Inflammatory macrophage (primary cell): ENCODE data around the gene KNDC1.
A peak's percentile ranks its signal among the peaks of the same experiment; 100 is the strongest.

ENCODE experiments used
- DNase-seq, 2 donors: peaks; one replicate each; pipeline ENCODE4 v3.0.0-alpha.2; 2020 to 2022

The KNDC1 gene

DNA sequence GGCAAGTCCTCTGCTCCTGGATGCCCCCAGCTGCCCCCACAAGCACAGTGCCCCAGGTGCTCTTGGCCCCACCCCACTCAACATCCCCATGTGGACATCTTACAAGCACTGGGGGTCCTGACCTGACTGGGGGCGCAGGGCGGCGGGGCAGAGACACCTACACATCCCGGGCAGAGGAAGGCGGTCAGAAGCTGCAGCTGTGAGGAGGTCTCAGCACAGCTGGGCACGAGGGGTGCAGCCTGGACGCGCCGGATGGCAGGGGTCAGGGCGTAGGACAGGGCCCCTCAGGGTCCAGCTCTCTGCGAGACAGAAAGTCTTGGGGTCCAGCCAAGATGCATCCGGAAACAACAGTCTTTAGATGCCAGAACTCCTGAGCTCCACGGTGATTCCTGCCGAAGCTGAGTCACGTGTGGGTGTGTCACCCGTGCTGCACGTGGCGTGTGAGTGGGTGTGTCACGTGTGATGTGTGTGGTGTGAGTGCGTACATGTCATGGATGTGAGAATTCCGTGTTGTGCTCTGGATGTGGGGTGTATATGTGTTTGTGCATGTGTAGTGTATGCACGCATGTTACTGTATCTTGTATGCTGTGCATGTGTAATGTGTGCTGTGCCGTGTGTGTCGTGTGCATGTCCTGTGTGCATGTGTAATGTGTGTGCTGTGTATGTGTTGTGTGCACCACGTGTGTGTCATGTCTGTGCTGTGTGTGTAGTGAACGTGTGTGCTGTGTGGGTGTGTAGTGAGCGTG lies 82.8 kb downstream of the KNDC1 start:
- no peak for DNase-seq

DNA sequence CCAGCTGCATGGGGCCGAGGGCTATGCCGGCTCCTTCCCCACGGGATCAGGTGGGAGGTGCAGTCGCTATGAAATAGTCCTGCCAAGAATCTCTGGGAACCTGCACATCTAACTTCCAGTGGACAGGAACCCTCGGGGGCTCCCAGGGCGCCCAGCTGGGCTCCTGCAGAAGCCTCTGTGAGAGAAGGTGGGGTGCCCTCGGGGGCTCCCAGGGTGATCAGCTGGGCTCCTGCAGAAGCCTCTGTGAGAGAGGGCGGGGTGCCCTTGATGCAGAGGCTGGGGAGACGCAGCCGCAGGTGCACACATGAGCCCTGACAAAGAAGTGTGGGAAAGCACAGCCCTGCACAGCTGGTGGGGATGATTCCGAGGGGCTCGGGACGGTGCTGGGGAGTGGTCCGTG lies 83.6 kb downstream of the KNDC1 start:
- no peak for DNase-seq

DNA sequence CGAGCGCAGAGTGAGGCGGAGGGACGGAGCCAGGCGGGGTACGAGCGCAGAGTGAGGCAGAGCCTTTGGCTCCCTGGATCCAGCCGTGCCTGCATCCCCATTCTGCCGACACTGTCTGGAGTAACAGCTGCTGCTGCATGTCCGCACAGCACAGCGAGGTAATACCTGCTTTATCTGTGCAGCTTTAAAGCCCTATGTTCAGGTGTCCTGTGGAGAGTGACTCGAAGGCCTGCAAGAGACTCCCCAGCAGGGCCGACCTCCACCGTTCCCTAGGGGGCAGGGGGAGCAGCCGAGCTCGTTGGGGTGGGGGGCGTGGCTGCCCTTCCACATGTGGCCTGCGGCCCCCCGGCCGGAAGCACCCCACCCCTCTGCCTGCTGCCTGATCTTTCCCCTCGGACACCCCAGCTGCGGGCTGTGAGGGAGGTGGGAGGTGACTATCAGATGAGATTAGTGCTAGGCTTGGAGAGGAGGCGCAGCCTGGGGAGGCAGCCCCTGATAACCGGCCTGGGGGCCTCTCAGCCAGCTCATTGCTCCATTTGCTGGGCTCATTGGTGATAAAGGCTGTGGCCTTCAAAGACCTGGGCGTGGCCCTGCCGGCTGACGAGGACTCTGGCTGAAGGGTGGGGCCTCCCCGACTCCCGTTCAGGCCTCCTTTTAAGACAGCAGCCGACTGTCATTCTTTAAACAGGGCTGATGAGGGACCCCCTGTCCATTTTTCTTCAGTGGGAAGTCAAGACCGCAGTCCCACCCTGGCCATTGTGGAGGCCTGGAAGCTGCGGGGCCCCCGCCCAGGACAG lies 85.6 kb downstream of the KNDC1 start:
- no peak for DNase-seq

DNA sequence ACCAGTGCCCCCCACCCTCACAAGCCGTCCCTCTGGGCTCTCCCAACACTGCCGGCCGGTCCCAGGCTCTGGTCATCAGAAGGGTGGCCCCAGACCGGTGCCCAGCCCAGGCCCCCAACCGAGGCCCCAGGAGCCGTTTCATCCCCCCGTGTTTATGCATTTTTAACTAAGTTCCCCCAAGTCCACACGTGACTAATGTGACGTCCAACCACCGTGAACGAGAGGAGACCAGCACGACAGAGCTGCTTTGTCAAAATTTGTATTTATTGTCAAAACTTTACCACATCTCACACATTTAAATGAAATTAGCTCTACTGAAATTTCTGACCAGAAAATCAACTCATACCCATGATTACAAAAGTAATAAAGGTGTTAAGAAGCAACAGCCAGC lies 86.2 kb downstream of the KNDC1 start:
- no peak for DNase-seq

DNA sequence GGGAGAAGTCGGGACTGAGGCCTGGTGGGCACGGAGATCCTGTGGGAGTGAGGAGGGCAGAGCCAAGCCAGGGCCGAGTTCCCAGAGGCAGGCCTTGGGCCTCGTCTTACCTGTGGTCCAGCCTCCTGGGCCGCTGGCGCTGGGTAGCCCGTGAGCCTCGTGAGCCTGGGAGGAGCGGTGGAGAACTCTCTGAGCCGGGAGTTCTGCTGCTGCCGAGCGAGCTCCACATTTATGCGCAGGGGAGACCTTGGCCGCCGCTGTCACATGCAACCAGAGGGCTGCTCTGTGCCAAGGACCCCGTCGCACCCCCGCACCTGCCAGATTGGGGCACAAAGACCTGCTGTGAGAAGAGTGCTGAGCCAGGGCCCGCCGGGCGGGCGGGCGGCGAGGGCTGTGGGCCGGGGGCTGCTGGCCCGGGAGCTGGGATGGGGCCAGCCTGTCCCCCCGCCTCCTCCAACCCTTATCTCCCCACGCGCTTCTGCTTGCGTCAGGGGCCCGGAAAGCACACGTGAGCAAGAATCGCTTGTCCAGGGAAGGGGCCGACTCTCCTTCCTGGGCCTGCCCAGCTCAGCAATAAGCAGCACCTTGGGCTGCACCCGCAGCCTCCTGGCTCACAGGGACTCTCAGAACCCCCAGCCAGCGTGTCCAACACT lies 87.8 kb downstream of the KNDC1 start:
- no peak for DNase-seq

DNA sequence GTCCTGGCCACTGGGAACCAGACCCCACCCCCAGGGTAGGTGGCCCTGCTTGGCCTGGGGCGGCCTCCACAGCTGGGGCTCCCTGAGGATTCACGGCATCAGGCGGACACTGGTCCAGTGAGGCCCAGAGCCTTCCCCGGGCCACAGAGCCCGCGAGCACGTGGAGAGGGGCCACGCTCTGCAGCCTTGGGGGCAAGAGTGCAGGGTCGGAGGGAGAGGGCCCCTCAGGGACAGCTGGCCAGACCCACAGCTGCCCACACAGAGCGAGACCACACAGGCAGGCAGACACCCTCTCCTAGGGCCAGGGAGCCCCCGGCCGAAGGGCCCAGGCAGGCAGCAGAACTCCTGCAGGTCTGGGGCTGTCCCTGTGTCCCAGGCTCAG lies 88.3 kb downstream of the KNDC1 start:
- no peak for DNase-seq

DNA sequence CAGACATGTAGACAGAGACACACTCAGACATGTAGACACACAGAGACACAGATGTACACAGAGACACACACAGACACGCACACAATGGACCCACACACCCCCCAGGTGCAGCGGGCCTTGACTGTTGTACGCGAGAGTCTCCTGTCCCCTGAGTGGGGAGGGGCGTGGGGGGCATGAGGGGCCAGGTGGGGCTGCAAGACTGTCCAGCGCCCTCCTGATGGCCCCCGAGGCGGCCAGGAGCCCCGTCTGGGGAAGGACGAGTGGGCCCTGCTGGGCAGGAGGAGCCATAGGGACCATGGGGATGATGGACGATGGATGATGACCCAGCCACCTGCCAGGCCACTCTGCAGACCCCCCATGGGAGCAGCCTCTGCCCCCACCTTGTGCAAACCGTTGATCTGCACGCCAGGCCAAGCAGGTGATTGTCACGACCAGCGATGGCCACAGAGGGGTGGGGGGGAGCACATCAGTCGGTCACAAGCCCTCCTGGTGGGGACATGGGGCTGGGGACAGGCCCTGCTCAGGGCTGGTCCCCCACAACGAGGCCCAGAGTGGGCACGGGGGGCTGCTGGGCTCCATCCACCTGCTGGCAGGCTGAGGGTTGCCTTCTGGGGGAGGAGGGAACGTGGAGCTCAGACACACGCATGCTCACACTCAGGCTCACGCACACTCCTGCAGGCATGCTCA lies 89.2 kb downstream of the KNDC1 start:
- no peak for DNase-seq

DNA sequence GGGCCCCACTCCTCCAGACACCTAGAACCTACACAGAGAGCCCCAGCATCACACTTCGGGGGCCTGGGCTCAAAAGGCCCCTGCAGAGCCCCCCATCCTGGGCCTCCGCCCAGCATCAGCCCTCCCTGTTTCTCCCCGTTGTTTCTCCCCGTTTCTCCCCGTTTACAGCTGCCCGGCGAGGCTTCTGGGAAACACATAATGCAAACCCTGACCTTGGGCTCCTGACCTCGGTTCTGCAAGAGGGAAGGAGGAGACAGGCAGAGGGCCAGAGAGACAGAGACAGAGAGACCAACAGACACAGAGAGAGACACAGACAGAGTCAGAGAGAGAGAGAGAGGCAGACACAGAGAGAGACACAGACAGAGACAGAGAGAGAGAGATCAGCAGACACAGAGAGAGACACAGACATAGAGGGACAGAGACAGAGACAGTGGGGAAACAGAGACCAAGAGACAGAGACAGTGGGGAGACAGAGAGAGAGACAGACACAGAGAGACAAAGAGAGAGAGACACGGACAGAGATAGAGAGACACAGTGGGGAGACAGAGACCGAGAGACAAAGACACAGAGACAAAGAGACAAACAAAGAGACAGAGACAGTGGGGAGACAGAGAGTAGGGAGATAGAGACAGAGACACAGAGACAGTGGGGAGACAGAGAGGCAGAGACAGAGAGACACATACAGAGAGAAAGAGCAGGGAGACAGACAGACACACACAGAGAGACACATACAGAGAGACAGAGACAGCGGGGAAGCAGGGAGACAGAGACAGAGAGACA lies 90.1 kb downstream of the KNDC1 start:
- no peak for DNase-seq

DNA sequence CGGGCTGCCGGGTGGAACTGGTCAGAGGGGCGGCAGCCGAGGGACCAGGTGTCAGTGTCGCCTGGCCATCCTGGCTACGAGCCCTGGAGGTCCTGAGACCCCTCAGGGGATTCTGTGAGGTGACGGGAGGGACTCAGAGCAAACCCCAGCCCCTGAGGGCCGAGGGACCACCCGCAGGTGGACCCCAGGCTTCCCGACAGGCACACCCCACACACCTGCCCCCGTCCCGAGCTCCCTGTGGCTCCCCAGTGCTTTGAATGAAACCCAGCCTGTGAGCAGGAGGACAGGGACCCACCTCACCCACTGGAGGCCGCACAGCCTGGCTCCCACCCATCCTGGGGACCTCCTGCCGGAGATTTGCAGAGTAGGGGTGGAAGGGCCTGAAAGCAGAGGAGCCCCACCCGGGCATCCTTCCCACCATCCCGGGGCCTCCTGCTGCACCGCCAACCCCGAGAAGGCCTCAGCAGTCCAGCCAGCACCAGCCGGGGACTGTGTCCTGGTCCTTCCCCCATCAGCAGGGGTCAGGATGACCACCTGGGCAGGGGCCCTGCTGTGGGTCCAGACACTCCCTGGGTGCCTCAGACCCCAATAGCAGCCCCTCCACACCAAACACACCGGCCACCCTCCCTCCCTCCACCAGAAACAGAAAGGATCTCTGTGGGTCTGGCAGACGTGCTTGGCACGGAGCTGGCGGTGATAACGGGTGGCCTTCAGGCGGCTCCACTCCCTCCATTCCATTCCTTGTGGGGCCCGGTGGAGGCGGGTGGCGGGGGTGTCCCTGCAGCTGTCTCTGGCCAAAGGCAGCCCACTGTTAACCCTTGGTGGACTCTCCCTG lies 91.6 kb downstream of the KNDC1 start:
- DNase-seq, result no peak

DNA sequence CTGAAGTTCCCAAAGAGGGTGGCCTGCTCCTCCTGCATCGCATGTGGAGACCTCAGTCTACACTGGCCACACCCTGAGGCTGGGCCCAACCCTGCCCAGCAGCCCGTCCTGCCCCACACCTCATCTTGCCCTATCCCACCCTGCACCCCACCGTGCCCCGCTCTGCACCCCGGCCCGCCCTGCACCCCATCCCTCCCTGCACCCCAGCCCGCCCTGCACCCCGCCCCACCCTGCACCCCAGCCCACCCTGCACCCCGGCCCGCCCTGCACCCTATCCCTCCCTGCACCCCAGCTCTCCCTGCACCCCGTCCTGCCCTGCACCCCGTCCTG lies 92.2 kb downstream of the KNDC1 start:
- DNase-seq, result no peak

DNA sequence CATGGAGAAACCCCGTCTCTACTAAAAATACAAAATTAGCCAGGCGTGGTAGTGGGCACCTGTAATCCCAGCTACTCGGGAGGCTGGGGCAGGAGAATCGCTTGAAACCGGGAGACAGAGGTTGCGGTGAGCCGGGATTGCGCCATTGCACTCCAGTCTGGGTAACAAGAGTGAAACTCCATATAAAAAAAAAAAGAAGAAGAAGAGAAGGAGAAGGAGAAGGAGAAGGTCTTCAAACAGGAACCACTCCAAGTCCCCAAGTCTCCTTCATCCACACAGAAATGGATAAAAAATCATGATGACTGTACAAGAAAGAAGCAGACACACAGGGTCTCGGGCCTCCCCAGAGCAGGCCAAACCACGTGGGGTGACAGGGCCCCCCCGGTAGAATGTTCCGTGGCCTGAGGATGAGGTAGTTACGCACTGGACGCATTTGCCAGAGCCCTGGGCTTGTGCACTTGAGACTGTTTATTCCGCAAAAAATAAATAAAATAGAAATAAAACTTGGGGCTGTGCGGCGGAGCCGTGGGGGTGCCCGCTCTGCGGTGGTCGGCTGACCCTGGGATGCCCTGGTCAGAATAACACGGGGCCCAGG lies 93.4 kb downstream of the KNDC1 start:
- DNase-seq, result peak; percentile 37 to 51

DNA sequence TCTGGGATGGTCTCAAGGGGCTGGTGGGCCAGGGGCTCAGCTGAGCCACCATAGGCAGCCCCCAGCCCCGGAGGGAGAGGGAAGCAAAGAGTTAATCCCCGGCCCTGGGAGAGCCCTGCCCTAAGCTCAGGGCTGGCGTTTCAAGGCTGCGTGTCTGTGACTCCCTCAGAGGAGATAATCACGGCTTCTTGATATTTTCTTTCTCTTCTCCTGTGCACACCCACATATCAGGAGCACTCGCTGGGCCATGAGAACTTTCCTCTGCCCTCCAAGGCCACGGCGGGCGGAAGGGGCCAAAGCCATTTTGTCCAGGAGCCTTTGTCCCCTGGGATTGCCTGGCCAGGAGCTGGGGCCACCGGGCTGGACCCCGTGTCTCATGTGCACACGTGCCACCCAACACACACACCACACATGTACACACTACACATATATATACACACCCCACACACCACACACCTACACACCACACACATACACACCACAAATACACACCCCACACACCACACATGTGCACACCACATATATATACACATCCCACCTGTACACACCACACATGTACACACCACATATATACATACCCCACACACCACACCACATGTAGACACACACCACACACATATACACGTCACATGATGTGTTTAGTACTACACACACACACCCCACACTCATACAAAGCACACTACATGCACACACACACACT lies 94.6 kb downstream of the KNDC1 start:
- no peak for DNase-seq

DNA sequence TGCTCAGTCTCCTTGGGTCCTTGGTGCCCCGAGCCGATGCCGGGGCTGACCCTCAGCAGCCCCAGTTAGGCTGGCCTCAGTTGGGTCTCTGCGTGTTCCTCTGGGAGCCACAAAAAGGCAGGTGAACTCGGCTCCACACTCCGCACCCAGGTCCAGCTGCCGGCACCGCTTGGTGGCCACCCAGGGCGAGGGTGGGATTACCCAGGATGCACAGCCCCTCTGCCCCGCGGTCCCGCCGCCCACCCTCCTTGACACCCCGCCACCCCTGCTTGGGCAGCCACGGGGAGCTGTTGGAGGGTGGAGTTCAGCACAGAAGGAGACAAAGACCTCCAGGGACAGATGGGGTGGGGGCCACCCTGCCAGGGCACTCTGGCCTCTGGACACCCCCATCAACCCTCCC lies 95.3 kb downstream of the KNDC1 start:
- no peak for DNase-seq

DNA sequence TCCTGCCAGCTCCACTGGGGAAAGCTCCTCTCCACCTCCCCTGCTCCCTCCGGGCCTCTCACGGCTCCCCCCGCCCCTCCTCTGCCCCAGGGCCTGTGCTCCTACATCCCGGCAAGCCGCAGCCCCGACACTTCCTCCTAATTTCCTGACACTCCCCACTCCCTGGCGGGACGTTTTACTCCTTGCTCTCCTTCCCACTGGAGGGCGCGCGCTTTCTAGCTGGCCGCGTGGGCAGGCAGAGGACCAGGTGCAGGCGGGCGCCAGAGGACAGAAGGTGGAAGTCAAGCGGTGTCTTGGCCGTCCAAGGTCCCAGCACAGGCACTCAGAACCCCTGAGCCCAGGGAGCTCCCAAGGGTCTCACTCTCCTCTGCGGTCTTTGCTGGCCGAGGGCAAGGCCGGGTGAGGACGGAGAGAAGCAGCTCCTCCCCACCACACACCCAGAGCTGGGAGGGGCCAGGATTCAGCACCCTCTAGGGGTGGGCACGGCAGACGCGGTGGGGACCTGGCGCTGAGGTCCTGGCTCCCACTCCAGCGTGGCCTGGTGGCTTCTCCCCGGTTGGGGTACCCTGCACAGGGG lies 97.6 kb downstream of the KNDC1 start:
- DNase-seq, result peak; percentile 50 to 71

DNA sequence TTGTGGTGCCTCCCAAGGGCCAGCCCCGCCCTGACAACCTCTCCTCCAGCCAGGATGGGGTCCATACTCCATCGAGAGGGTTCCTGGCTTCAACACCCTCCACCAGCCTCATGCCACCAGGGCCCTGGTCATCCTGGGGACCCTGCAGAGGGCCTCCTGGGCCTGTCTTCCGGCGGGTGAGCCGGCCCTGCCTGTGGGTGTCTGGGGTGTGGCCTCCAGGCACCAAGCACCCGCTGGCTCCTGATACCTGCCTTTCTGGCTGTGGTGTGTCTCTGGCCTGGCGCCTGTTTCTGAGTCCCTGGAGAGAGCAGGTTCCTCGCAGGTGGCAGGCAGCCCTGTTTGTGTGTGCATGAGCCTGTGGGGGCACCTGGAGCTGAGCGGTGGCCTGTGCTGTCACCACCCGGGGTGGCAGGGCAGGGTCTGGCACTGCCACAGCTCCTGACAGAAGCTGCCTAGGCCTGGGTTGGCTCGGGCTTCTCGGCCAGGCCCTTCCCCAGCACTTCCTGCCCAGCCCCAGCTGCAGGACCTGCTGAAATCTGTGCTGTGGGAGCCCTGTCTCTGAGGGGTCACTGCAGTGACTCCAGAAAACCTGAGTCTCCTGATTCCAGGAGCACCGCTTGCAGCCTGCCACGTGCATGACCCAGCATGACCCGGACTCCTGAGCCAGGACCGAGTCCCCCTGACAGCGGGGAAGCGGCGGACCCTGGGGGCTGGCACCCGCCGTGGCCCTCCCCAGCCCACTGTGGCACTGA lies 98.2 kb downstream of the KNDC1 start:
- peak; percentile 41 to 44 for DNase-seq

DNA sequence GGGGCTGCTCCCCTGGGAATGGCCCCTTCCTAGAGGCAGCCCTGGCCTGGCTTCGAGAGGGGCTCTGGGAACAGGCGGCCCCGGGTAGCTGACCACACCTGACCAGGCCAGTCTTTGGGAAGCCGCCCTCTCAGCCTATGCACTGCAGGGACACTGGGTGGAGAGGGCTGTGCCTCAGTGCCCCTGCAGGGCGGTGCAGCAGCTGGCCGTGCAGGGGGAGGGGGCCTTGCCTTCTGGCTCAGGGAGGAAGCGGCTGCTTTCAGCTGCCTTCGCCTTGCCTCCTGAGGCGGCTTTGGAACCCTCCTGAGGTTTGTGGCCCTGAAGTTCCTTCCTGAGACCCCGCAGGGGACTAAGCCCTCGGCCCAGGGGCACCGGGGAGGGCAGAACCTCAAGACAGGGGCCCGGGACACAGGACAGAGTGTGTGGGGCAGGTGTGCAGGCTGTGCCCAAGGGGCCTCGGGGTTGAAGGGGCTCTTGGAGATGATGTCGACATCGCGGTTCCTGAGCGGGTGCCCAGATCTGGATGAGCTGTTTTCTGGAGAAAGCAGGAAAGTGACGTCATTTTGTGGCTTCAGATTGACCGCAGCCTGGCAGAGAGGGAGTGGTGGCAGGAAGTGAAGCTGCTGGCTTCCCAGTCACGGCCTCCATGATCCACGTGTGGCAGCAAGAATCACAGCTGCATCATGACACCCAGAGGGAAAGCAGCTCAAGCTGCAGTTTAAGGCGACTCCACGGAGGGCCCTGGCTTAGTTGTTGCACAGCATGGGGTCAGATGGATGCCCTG lies 99.0 kb downstream of the KNDC1 start:
- DNase-seq, result peak; percentile 98

DNA sequence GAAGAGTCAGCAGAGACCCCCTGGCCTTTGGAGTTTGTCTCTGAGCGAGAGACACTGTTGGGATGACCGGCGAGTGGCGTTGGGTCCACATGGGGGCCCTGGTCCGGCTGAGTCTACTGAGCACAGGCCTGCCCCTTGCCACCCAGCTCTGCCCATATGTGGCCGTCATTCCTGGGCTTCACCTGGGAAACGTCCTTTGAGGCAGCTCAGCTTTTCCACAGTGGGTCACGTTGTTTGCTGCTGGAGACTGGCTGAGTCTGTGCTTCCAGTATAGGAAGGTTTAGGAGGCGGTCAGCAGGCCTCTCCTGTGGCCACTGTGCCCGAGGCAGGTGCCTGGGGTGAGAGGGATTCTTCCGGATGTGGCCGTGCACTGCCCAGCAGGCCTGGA lies 99.6 kb downstream of the KNDC1 start:
- no peak for DNase-seq

DNA sequence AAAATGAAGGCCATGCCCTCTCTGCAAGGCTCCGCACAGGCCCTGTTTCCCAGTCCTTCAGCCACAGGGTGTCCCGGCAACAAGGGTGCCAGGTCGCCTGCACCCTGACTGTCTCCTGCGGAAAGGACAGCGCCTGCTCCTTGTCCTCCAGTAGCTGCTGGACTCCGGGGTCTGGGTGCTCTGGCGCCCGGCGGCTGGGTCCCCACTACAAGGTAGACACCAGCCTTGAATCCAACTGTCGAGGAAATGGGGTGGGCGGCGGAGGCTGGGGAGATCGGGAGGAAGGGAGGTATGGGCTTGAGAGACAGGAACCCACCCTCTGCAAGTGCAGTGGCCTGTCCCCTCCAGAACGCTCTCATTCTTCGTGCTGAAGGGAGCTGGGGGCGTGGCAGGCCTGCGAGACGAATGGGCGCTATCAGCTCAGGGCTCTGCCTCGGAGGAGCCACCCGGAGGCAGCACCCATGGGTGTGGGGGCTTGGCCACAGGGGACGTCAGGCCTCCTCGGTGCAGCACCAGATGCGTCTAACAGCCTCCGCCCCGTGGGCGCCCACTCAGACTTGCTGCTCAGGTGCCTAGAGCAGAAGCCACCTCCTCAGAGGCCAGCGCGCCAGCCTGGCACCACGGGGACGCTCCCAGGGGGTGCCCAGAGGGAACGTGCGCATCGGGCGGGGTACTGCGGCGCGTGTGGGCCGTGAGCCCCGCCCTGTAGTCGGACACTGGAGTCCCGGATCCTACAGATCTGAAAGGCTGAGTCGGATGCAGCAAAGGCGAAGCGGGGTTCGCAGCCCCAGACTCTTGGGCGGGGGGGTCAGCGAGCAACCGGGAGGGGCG lies 101.1 kb downstream of the KNDC1 start:
- DNase-seq, result peak; percentile 62 to 76
